GM18951 (cell line): ENCODE data around the gene THBS4.

Source experiments
- POLR2A ChIP-seq: IDR thresholded peaks from 4 replicates; pipeline ENCODE4 v1.6.1; 2011; ENCODE audit warnings: mild to moderate bottlenecking; ENCODE audit not compliant: insufficient read length, insufficient read depth; ENCODE audit errors: extremely low read depth
- in situ Hi-C: fragments of 300-500 bp; cut with MboI; formaldehyde crosslinking; loops from one replicate; pipeline ENCODE4 v1.12.0; 2022; ENCODE audit warnings: low sequenced_read_pairs, mixed read lengths, inconsistent platforms; ENCODE audit not compliant: unreplicated experiment

THBS4 gene

GRCh38 chr5:80033513-80033912 is 1.6 kb upstream of the THBS4 start:
- in situ Hi-C loops = no loop called here
- TF ChIP-seq POLR2A = no peak

GRCh38 chr5:80034559-80034958 is 589 bp upstream of the THBS4 start:
- TF ChIP-seq POLR2A = no peak
- in situ Hi-C loops = no loop called here

DNA sequence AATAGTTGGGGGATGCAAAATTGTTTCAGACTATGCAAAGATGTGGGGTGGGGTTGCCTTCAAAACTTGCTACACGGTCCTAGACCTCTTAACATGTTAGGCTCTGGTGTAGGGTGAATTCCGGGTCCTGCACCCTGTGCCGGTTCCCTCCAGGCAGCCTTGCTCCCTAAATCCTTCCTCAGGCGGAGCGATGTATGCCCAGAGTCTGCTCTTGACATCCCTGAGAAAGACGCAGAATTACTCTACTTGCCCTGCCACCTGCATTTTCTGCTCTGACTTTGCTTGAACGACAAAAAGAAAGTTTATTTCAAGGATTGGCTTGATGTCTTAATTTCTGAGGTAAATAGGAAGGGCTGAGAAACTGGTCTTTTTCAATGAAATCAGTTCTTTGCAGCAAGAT is 691 bp downstream of the THBS4 start:
- in situ Hi-C loops = no loop called here
- TF ChIP-seq POLR2A = no peak

GRCh38 chr5:80036615-80037014 is 1.5 kb downstream of the THBS4 start:
- TF ChIP-seq POLR2A = no peak

DNA sequence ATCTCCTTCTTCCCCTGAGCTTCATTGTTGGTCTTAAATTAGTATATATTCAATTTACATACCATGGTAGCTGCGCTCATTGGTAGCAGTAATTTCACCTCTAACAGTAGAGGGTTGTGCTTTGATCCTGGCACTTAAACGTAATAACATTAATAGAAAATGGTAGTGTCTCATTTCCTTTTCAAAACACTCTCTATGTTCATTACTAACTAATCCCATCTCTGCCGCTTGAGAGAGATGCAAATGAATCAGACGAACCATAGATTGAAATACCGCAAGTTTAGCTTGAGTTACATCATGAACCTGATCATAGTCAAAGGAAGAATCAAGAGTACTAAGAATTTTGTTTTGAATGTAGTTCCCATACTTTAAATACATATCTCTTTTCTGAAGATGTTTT is 2.2 kb downstream of the THBS4 start:
- in situ Hi-C loops = no loop called here

More at GRCh38 chr5:80036615-80037014, 1.5 kb downstream of the THBS4 start:
- in situ Hi-C loops = no loop called here

DNA sequence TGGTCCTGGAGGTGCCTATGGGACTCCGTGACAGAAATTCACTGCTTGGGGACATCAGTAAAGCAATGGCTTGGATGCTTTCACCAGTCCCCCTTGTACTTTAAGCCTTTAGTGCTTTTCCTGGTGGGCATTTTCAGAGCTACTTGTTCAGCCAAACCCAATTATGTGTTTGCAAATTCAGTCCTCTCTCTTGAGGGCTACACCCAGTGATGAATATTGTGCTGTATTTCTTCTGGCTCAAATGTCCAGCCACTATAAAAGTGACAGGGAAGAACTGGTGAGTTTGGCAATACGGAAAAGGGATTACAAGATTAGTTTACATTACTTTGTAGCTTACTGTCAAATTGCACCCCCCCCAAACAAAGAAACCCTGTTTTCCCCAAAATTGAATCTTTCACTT is 4.5 kb downstream of the THBS4 start:
- in situ Hi-C loops = no loop called here
- no peak for TF ChIP-seq POLR2A

More for the DNA sequence above, 2.2 kb downstream of the THBS4 start:
- TF ChIP-seq POLR2A = no peak

- no peak for TF ChIP-seq POLR2A
- in situ Hi-C loops = no loop called here
Observed at GRCh38 chr5:80041527-80041926, 6.4 kb downstream of the THBS4 start.

GRCh38 chr5:80042330-80042729 is 7.2 kb downstream of the THBS4 start:
- TF ChIP-seq POLR2A = no peak
- in situ Hi-C loops = no loop called here

DNA sequence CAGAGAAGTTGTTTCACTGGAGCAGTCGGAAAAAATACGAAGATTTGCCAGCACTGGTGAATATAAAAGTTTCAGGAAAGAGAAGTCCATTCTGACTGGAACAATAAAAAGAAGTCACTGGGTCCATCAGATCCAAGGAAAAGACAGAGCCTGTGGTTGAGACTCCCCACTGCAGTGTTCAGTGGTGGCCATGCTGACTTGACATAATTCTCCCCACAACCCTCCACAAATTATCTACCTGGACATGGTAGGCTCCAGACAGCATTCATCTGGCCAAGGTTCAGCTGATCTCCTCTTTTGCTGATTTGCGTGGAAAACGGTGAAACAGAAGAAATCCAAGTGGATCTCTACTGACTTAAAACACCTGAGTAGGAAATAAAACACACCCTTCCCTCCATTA is 8.0 kb downstream of the THBS4 start:
- TF ChIP-seq POLR2A = no peak
- in situ Hi-C loops = no loop called here

- TF ChIP-seq POLR2A = no peak
- in situ Hi-C loops = no loop called here
Observed at GRCh38 chr5:80048084-80048780, 13.1 kb downstream of the THBS4 start.

DNA sequence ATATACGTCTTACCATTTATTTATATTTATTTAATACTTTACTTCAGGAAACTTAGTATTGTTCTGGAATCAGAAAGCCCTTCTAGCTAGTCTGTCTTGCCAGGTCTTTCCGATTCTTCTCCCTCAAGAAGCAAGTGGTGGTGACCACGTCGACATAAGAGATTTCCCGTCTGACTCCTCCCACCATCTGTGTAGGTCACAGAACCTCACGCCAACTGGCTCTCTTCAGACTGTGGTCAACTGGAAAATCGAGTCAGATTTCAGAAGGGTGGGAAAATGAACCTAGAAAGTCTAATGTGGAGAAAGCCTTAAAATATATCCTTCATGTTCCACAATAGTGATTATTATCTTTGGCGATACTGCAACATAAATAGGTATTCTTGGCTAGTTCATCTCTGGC is 17.3 kb downstream of the THBS4 start:
- in situ Hi-C loops = no loop called here
- TF ChIP-seq POLR2A = no peak

DNA sequence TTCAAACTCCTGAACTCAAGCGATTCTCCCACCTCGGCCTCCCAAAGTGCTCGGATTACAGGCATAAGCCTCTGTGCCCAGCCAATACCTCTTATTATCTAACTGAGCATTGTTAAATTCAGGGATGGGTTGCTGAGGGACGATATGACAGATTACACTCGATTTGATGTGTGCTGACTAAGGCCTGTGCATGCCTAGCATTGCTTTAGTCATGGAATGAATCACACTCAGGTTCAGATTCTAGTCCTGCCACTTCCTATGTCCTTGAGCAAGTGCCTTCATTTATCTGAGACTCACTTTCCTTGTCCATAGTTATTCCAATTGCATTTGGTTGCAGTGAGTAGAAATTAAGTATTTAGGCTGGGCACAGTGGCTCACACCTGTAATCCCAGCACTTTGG is 19.5 kb downstream of the THBS4 start:
- in situ Hi-C loops = no loop called here
- no peak for TF ChIP-seq POLR2A

DNA sequence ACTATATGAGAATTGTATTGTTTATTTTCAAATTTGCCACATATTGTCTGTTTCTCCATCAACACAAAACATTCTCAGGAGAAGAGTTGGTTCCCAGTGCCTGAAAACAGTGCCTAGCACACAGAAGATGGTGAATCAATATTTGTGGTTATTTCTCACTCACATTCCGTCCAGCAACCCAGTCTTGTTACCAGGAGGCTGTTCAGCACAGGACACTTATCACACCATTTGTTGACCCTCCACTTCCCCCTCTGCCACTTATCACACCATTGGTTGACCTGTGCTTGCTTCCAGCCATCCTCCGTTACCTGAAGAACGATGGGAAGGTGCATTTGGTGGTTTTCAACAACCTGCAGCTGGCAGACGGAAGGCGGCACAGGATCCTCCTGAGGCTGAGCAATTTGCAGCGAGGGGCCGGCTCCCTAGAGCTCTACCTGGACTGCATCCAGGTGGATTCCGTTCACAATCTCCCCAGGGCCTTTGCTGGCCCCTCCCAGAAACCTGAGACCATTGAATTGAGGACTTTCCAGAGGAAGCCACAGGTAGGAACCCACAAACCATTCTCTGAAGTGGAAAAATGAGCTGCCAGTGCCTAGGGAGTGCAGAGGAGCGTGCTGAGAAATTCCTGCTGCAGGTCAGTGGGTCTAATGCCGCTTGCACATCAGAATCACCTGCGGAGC is 20.5 kb downstream of the THBS4 start:
- in situ Hi-C loops = no loop called here
- no peak for TF ChIP-seq POLR2A

- in situ Hi-C loops = no loop called here
- TF ChIP-seq POLR2A = no peak
Observed at GRCh38 chr5:80057099-80057498, 22.0 kb downstream of the THBS4 start.
